ENCODE data around the gene COL6A1.

Gene COL6A1

DNA sequence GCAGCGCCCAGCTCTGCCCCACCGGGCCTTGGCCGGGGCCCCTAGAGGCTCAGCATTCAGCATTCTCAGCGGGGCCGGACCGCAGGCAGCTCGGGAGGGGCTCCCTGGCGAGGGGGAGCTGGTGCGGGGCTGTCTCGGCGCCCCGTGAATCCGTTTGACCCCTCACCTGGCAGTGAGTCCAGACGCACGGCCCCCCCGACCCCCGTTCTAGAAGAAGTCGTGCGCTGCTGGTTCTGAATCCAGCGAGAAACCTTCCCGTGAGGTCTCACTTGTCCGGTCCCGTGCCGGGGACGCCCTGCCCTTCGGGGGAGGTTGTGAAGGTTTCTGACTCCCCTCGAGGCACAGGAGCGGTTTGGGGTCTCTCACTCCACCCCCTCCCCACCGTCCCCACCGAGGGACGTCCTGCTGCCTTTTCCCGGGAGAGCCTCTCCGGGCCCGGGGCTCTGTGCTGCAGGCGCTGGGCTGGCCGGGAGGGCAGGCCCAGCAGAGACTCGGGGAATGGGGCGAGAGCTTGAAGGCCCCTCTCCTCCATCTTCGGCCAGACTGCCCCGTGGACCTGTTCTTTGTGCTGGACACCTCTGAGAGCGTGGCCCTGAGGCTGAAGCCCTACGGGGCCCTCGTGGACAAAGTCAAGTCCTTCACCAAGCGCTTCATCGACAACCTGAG, 655 bp downstream of the COL6A1 start:
- no peak for DNase-seq (ENCODE audit: low read depth)

GRCh38 chr21:45982758-45983648, 1.4 kb downstream of the COL6A1 start:
- no peak for DNase-seq (ENCODE audit: low read depth)

GRCh38 chr21:45983649-45983965, 2.0 kb downstream of the COL6A1 start:
- no peak for DNase-seq (ENCODE audit: low read depth)

DNA sequence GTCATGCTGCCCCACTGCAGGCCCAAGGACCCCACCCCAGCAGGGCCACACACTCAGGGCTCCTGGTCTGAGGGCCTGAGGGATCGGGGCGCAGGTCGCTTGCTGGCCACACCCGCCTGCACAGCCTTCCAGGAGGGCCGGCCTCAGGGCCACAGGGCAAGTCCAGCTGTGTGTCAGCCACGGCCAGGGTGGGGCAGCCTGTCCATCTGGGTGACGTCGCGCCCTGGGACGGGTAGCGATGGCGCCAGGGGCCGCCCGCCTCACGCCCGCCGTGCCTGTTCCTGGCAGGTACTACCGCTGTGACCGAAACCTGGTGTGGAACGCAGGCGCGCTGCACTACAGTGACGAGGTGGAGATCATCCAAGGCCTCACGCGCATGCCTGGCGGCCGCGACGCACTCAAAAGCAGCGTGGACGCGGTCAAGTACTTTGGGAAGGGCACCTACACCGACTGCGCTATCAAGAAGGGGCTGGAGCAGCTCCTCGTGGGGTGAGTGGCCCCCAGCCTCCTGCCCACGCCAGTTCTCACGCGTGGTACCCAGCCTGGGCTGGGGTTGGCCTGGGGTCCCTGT, 2.5 kb downstream of the COL6A1 start:
- DNase-seq (ENCODE audit: low read depth): no peak

- no peak for DNase-seq (ENCODE audit: low read depth)
These were observed 3.1 kb downstream of the COL6A1 start for GRCh38 chr21:45984584-45985095.

DNA sequence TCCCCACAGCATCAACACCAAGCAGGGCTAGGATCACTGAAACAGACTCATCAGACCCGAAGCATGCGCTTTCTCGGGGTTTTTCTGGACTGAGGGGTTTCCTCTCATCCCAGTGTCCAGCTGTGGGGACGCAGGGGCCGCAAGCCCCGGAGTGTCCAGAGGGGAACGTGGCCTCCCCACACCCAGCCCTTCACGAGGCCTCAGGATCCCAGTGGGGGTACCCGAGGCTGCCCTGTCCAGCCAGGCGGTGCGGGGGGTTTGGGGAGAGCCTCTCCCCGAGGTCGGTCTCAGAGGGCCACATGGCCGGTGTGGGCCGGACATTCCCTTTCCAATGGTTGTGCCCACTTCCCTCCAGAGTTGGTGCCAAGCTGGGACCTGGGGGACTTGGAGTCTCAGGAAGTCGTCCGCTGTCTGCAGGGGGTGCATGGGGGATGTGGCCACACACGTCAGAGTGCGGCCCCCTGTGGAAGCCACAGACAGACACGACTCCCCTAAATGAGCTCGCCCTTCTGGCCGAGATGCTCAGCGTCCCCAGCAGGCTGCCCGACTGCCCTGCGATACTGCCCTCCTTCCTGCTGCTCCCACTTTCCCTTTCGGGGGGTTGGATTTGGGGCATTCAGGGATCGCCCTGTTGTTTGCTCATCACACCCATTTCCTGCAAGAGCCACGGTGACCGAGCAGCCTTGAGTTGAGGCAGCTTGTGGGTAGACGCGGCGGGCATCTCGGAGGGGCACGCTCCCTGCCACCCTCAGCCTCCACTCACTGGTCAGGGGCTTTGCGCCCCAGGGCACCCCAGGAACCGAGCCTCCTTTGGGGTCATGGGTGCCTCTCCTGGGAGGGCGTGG, 4.1 kb downstream of the COL6A1 start:
- DNase-seq (ENCODE audit: low read depth): no peak

GRCh38 chr21:45986316-45987051, 4.9 kb downstream of the COL6A1 start:
- no peak for DNase-seq (ENCODE audit: low read depth)

GRCh38 chr21:45987121-45987711, 5.6 kb downstream of the COL6A1 start:
- no peak for DNase-seq (ENCODE audit: low read depth)

GRCh38 chr21:45988366-45989347, 7.1 kb downstream of the COL6A1 start:
- no peak for DNase-seq (ENCODE audit: low read depth)

DNA sequence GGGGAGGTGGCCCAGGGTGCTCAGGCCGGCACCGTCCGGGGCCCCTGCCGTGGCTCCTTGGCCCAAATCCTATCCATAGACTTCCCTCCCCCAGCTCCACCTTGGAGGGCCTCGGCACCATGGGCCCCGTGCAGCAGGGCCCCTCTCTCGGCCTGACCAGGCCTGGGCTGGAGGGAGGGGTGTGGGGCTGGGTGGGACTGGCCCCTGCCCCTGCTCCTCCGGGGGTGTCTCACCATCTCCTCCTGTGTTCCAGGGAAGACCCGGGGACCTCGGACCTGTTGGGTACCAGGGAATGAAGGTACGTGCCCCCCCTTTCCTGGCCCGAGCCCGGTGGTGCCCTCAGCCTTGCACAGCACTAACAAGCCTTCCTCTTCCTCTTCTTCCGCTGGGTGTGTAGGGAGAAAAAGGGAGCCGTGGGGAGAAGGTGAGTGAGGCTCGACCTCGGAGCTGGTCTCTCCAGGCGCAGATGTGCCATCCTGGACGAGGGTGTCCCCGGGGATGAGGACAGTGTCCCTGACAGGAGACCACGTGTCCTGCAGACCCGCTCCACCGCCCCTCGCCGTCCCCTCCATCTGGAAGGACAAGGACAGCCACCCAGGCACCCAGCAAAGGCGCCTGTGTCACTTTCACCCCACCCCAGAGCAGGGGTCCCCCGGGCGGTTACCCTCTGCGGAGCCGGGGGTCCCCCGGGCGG, 7.9 kb downstream of the COL6A1 start:
- DNase-seq (ENCODE audit: low read depth): no peak

DNA sequence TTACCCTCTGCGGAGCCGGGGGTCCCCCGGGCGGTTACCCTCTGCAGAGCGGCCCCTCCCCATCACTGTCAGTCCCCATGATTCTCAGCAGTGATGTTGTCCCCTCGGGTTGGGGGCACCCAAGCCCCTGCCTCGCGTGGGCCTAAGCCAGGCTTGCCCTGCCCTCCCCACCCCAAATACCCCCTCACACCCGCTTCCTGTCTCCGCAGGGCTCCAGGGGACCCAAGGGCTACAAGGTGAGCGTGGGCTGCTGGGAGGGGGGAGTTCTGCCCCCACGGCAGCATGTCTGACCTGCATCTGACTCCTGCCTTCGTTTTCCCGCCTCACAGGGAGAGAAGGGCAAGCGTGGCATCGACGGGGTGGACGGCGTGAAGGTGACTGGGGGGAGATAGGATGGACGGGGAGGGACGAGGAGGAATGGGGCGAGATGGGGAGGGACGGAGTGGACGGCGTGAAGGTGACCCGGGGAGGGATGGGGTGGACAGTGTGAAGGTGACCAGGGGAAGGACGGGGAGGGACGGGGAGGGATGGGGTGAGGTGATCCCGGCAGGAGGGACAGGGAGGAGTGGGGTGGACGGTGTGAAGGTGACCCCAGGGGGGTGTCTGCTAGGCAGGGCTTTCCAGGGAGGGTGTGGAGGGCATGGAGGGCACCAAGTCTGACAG, 8.6 kb downstream of the COL6A1 start:
- no peak for DNase-seq (ENCODE audit: low read depth)

DNA sequence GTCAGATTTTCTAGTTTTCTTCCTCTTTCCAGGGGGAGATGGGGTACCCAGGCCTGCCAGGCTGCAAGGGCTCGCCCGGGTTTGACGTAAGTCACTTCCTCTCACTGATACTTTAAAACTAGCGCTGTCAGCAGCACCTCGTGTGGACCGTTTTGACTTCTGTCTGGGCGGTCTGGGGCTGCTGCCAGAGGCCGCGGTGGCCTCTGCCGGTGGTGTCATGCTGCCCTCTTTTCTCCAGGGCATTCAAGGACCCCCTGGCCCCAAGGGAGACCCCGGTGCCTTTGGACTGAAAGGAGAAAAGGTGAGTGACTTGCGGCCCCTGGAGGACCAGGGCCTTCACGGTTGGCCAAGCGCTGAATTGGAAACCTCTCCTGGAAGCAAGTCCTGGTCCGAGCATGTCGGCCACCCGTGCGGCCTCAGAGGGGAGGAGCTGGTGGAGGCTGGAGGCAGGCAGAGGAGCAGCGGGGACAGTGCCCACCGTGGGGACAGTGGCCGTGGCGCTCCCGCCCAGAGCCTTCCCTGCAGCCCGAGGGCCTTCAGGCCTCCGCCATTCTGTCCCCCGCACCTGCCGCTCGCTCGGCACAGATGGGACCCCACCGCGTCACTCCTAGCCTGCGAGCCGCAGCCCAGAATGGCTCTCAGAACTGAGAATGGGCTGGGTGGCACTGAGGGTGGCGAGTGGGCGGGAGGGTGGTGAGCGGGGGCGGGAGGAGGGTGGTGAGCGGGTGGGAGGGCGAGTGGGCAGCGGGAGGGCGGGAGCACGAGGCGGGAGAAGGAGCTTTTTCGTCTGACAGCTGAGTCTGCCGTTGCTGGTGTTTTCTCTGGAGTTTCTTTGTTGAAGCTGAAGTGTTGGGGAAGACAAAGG, 9.4 kb downstream of the COL6A1 start:
- DNase-seq (ENCODE audit: low read depth): no peak

GRCh38 chr21:45991606-45992300, 10.2 kb downstream of the COL6A1 start:
- DNase-seq (ENCODE audit: low read depth): no peak

- DNase-seq (ENCODE audit: low read depth): no peak
These were observed 11.0 kb downstream of the COL6A1 start for GRCh38 chr21:45992301-45993209.

GRCh38 chr21:45993210-45994085, 11.9 kb downstream of the COL6A1 start:
- DNase-seq (ENCODE audit: low read depth): no peak

Measured in iris pigment epithelial cell (primary cell).